PC-9 (cell line): Measurements from ENCODE around the gene ARL11.

Experiments used
- CTCF ChIP-seq: fragments of 200-600 bp; sonication (generic); conservative IDR thresholded peaks from 2 replicates; pipeline ENCODE4 v1.6.1; 2017; ENCODE audit warnings: mixed run types, antibody characterized with exemption, mild to moderate bottlenecking, moderate library complexity
- EZH2 ChIP-seq: fragments of 200-600 bp; sonication (generic); IDR thresholded peaks from 2 replicates; pipeline ENCODE4 v1.8.0; 2017; ENCODE audit warnings: antibody characterized with exemption, low read depth

- TF ChIP-seq CTCF (peak; percentile 71), EZH2 (no peak)
Observed at GRCh38 chr13:49652355-49653305, 24.3 kb downstream of the ARL11 start.
